GM10847 (cell line): ENCODE data around the gene DDX41.

Experiments
- POLR2A ChIP-seq: IDR thresholded peaks from 2 replicates; pipeline ENCODE4 v1.6.1; 2011; ENCODE audit not compliant: insufficient read length; ENCODE audit errors: extremely low read depth

DDX41 gene

GRCh38 chr5:177508837-177509236 lies 7.9 kb downstream of the DDX41 start:
- TF ChIP-seq POLR2A, result peak; percentile 79

DNA sequence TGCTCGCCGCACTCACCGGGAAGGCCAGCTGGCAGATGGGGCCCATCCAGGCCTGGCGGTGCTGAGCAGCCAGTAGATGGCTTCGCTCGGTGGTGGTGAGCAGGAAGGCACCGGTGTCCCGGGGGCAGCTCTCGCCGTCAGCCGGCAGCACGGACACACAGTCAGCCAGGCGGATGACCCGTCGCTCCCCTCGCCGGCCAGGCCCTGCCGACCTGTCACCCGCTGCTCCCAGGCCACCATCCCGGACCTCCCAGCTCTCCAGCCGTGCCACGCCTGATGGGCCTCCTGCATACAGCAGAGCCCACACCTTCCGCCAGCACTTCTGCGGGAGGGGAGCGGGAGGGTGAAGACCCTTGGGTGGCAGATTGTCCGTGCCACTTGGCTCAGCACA lies 8.5 kb downstream of the DDX41 start:
- no peak for TF ChIP-seq POLR2A

- no peak for TF ChIP-seq POLR2A
Measured at GRCh38 chr5:177507596-177508220, 9.1 kb downstream of the DDX41 start.

- TF ChIP-seq POLR2A, result no peak
Measured at GRCh38 chr5:177507165-177507564, 9.6 kb downstream of the DDX41 start.

DNA sequence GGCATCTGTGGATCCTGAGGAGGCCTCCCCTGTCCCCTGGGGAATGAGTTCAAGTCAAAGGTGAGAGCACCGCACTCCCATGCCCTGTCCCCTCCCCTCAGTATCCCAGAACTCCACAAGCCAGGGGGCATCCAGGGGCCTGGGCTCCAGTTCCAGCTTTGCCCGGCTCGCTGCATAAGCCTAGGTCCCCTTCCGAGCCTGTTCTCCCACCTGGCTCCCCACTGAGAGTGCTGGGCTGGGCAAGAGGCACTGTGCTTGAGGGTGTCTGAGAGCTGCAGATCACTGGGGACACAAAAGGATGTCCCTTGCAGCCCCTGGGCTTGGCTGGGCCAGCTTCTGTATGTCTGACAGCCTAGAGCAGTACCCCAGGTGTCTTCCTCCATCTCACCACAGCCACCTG lies 11.7 kb downstream of the DDX41 start:
- TF ChIP-seq POLR2A, result no peak

GRCh38 chr5:177504086-177505056 lies 12.4 kb downstream of the DDX41 start:
- no peak for TF ChIP-seq POLR2A

DNA sequence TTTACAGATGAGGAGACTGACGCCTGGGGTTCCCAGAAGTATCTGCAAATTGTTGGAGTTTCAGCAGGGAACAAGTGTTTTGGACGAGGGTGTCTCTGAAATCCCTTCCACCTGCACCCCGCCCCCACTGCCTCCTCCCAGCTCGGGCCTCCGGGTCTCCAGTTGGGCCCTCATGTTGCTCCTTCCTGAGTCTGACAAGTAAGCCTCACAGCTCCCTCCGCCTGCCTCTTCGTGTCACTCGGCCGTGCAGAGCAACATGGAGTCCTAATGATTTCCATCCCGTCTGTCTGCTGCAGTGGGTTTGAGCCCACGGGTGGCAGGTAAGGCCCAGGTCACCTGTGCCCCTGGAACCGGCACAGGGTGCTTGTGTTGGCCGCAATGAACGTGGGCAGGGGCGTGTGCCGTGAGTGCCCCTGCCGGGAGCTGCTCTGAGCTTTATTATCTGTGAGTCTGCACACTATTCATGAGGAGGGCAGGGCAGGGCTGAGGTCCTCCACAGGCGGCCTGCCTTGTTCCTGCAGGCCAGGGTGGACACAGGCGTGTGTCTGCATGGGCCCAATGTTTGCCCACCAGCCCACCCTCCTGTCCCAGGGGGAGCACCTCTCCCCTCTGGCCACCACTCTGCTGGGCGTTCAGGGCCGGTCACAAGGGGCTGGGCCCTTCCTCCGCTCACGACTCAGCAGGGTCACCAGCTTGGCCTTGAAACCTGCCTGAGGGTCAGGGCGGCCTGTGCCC lies 13.2 kb downstream of the DDX41 start:
- no peak for TF ChIP-seq POLR2A

DNA sequence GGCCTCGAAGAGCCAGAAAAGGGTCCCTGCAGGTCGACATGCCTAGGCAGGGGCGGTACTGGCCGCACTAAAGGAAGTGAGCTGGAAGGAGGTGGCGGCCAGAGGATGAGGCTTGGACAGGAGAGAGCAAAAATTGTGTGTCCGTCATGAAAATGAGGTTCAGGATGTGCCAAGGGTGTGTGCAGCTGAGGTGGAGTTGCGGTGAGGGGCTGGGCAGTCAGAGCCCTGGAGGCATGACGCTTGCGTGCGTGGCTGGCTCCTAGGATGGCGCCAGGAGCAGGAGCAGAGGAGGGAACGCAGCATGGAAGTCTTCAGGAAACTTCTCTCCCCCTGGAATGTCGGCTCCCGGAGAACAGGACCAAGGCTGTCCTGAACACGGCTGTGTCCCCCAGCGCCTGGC lies 13.9 kb downstream of the DDX41 start:
- TF ChIP-seq POLR2A, result no peak

DNA sequence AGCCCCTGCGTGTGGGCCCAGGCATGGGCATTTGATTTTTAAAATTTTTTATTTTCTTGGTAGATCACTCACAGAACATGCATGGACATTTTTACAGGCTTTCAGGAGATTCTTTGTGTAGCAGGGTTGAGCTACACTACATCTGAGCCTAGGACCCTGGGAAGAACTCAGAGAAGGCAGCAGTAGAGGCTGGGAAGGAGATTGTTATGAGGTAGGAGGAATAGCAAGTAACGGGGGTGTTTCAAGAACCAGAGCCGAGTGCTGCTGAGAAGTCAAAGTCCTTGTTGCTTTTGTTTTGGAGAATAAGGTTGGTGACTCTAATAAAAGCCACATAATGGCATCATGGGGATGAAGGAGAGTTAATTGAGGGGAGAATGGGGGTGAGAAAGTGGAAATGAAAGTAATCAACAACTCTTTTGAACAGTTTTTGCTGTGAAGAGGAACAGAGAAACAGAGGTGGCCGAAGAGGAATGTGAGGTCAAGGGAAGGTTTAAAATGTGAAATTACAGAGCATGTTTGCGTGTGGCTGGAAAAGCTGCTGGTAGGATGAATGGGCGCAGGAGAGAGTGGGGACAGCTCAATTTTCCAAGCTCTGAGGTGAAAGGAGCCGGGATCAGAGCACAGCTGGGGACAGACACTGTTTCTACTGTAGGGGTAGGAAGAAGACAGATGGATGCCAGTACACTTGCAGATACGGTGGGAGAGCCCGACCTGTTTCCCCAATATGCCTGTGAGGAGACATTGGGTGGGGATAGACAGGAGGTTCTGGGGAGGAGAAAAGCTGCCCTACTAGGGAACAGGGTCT lies 14.7 kb downstream of the DDX41 start:
- no peak for TF ChIP-seq POLR2A

DNA sequence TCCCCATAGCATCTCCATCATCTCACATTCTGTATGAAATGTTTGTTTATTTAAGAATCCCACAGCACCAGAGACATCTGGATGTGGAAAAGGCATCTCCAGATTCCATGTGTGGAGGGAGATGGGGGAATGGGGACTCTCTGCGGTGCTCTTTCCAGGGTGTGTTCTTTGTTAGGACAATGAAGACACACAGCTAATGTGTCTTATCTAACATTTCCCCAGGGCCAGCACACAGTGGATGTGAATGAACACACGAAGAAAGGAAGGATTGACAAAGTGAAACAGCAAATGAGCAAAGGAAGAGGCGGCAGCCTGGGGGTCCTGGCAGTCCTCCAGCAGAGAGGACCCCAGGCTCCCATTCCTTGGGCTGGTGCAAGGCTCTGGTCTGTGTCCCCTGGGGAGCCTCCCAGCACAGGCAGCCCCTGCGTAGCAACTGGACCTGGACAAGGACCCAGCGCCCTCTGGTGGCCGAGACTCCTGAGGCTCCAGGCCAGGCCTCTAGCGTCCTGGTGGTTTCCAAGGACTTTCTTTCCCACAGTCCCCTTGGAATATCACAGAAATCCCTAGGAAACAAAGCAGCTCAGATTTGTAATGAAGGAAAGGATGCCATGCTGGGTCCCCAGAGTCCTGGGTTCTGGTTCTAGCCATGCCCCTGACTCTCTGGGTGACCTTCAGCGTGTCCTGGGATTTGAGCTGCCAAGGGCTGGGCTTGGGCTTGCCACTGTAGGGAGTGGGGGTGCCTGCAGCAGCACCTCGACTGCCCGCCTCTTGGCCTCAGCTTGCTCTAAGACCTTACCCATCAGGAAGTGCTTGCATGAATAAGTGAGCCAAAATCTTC lies 15.9 kb downstream of the DDX41 start:
- no peak for TF ChIP-seq POLR2A

- no peak for TF ChIP-seq POLR2A
Measured at GRCh38 chr5:177499842-177500241, 16.9 kb downstream of the DDX41 start.

GRCh38 chr5:177498013-177498787 lies 18.6 kb downstream of the DDX41 start:
- TF ChIP-seq POLR2A, result no peak

- peak; percentile 90 for TF ChIP-seq POLR2A
Measured at GRCh38 chr5:177497292-177498012, 19.3 kb downstream of the DDX41 start, which contains the start of gene PDLIM7. PDLIM7 (minus strand) TSS chr5:177497604; CDS start chr5:177496512, 1,092 bp downstream.
